ENCODE data around the gene CTDSP1.

CTDSP1 gene

DNA sequence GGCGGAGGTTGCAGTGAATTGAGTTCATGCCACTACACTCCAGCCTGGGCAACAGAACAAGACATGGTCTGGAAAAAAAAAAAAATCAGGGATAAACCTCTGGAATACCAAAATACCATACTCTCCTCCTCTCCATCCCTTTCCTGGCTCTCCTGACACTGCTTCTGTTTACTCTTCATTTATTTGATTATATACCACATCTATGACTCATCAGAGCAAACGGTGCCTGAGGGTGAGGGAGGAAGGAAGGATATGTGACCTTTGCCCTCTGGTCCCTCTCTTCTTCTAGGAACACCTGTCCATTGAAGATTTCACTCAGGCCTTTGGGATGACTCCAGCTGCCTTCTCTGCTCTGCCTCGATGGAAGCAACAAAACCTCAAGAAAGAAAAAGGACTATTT lies 49.3 kb downstream of the CTDSP1 start:
- TF ChIP-seq CTCF (conservative IDR thresholded peaks at IDR 0.05; ENCODE audit: control insufficient read depth, insufficient read depth, low read depth, low read length) = no peak
- no peak overlapping the region for H3K4me3 ChIP-seq (ENCODE audit: control insufficient read depth, low read depth, low read length)
- DNase-seq (ENCODE audit: low read depth) = peak; percentile 20

- no peak for TF ChIP-seq CTCF (conservative IDR thresholded peaks at IDR 0.05; ENCODE audit: control insufficient read depth, insufficient read depth, low read depth, low read length)
- DNase-seq (ENCODE audit: low read depth) = no peak
- no peak overlapping the region for H3K4me3 ChIP-seq (ENCODE audit: control insufficient read depth, low read depth, low read length)
Observed at GRCh38 chr2:218452079-218452478, 52.4 kb downstream of the CTDSP1 start.
